Measurements from ENCODE around the gene PTPRA.

The PTPRA gene

GRCh38 chr20:2859330-2860121, 13.8 kb upstream of the PTPRA start:
- Histone ChIP-seq H3K27ac (ENCODE audit: low read depth, low read length) (no peak overlapping the region), H3K4me1 (ENCODE audit: insufficient read depth, low read length) (no peaks in the 10 kb centered on the region), H3K27me3 (ENCODE audit: control insufficient read depth in 1 of 2, insufficient read depth in 2 of 2, low read length in 2 of 2) (no peaks in the 10 kb centered on the region), H3K9ac (ENCODE audit: low read length) (no peak overlapping the region), H3K36me3 (ENCODE audit: insufficient read depth, low read length) (peaks cover 38% of the 10 kb centered on the region), H3K4me3 (ENCODE audit: low read depth in 1 of 2, low read length in 2 of 2) (no peak overlapping the region), H3K9me3 (ENCODE audit: low read length) (no peaks in the 10 kb centered on the region)

GRCh38 chr20:2864626-2865025, 8.7 kb upstream of the PTPRA start:
- no peaks in the 10 kb centered on the region for H3K4me1 ChIP-seq (ENCODE audit: insufficient read depth, low read length)
- no peaks in the 10 kb centered on the region for H3K9me3 ChIP-seq (ENCODE audit: low read length)
- H3K27ac ChIP-seq (ENCODE audit: low read depth, low read length), result no peak overlapping the region
- H3K27me3 ChIP-seq (ENCODE audit: control insufficient read depth in 1 of 2, insufficient read depth in 2 of 2, low read length in 2 of 2), result no peaks in the 10 kb centered on the region
- peaks cover 52% of the 10 kb centered on the region for H3K36me3 ChIP-seq (ENCODE audit: insufficient read depth, low read length)
- no peak overlapping the region for H3K9ac ChIP-seq (ENCODE audit: low read length)
- no peak overlapping the region for H3K4me3 ChIP-seq (ENCODE audit: low read depth in 1 of 2, low read length in 2 of 2)

GRCh38 chr20:2865101-2865500, 8.2 kb upstream of the PTPRA start:
- Histone ChIP-seq H3K36me3 (ENCODE audit: insufficient read depth, low read length) (peaks cover 52% of the 10 kb centered on the region), H3K27me3 (ENCODE audit: control insufficient read depth in 1 of 2, insufficient read depth in 2 of 2, low read length in 2 of 2) (no peaks in the 10 kb centered on the region), H3K4me3 (ENCODE audit: low read depth in 1 of 2, low read length in 2 of 2) (no peak overlapping the region), H3K4me1 (ENCODE audit: insufficient read depth, low read length) (no peaks in the 10 kb centered on the region), H3K9me3 (ENCODE audit: low read length) (no peaks in the 10 kb centered on the region), H3K9ac (ENCODE audit: low read length) (no peak overlapping the region), H3K27ac (ENCODE audit: low read depth, low read length) (no peak overlapping the region)

GRCh38 chr20:2865630-2866029, 7.7 kb upstream of the PTPRA start:
- Histone ChIP-seq H3K9ac (ENCODE audit: low read length) (no peak overlapping the region), H3K27me3 (ENCODE audit: control insufficient read depth in 1 of 2, insufficient read depth in 2 of 2, low read length in 2 of 2) (no peaks in the 10 kb centered on the region), H3K9me3 (ENCODE audit: low read length) (no peaks in the 10 kb centered on the region), H3K27ac (ENCODE audit: low read depth, low read length) (no peak overlapping the region), H3K4me1 (ENCODE audit: insufficient read depth, low read length) (peaks cover 1% of the 10 kb centered on the region), H3K36me3 (ENCODE audit: insufficient read depth, low read length) (peaks cover 48% of the 10 kb centered on the region), H3K4me3 (ENCODE audit: low read depth in 1 of 2, low read length in 2 of 2) (no peak overlapping the region)

GRCh38 chr20:2866236-2866635, 7.0 kb upstream of the PTPRA start:
- no peak overlapping the region for H3K9ac ChIP-seq (ENCODE audit: low read length)
- H3K36me3 ChIP-seq (ENCODE audit: insufficient read depth, low read length), result peaks cover 42% of the 10 kb centered on the region
- peaks cover 7% of the 10 kb centered on the region for H3K4me1 ChIP-seq (ENCODE audit: insufficient read depth, low read length)
- no peaks in the 10 kb centered on the region for H3K9me3 ChIP-seq (ENCODE audit: low read length)
- no peak overlapping the region for H3K27ac ChIP-seq (ENCODE audit: low read depth, low read length)
- no peaks in the 10 kb centered on the region for H3K27me3 ChIP-seq (ENCODE audit: control insufficient read depth in 1 of 2, insufficient read depth in 2 of 2, low read length in 2 of 2)
- no peak overlapping the region for H3K4me3 ChIP-seq (ENCODE audit: low read depth in 1 of 2, low read length in 2 of 2)

GRCh38 chr20:2867081-2867864, 6.0 kb upstream of the PTPRA start:
- H3K4me1 ChIP-seq (ENCODE audit: insufficient read depth, low read length), result peaks cover 13% of the 10 kb centered on the region
- H3K4me3 ChIP-seq (ENCODE audit: low read depth in 1 of 2, low read length in 2 of 2), result no peak overlapping the region
- no peak overlapping the region for H3K9ac ChIP-seq (ENCODE audit: low read length)
- peaks cover 31% of the 10 kb centered on the region for H3K36me3 ChIP-seq (ENCODE audit: insufficient read depth, low read length)
- peaks cover 0 to 7% of the 10 kb centered on the region in 2 donors for H3K27me3 ChIP-seq (ENCODE audit: control insufficient read depth in 1 of 2, insufficient read depth in 2 of 2, low read length in 2 of 2)
- H3K9me3 ChIP-seq (ENCODE audit: low read length), result no peaks in the 10 kb centered on the region
- H3K27ac ChIP-seq (ENCODE audit: low read depth, low read length), result no peak overlapping the region

- Histone ChIP-seq H3K27ac (ENCODE audit: low read depth, low read length) (no peak overlapping the region), H3K4me1 (ENCODE audit: insufficient read depth, low read length) (peaks cover 13% of the 10 kb centered on the region), H3K9ac (ENCODE audit: low read length) (no peak overlapping the region), H3K9me3 (ENCODE audit: low read length) (no peaks in the 10 kb centered on the region), H3K36me3 (ENCODE audit: insufficient read depth, low read length) (peaks cover 16% of the 10 kb centered on the region), H3K27me3 (ENCODE audit: control insufficient read depth in 1 of 2, insufficient read depth in 2 of 2, low read length in 2 of 2) (peaks cover 0 to 13% of the 10 kb centered on the region in 2 donors), H3K4me3 (ENCODE audit: low read depth in 1 of 2, low read length in 2 of 2) (no peak overlapping the region)
Measured at GRCh38 chr20:2869381-2869780, 3.9 kb upstream of the PTPRA start.

GRCh38 chr20:2871111-2871465, 2.2 kb upstream of the PTPRA start:
- Histone ChIP-seq H3K9me3 (ENCODE audit: low read length) (no peaks in the 10 kb centered on the region), H3K27ac (ENCODE audit: low read depth, low read length) (no peak overlapping the region), H3K36me3 (ENCODE audit: insufficient read depth, low read length) (no peaks in the 10 kb centered on the region), H3K4me1 (ENCODE audit: insufficient read depth, low read length) (peaks cover 28% of the 10 kb centered on the region), H3K27me3 (ENCODE audit: control insufficient read depth in 1 of 2, insufficient read depth in 2 of 2, low read length in 2 of 2) (peaks cover 0 to 13% of the 10 kb centered on the region in 2 donors), H3K9ac (ENCODE audit: low read length) (no peak overlapping the region), H3K4me3 (ENCODE audit: low read depth in 1 of 2, low read length in 2 of 2) (no peak overlapping the region)

GRCh38 chr20:2871661-2872458, 1.4 kb upstream of the PTPRA start:
- H3K9ac ChIP-seq (ENCODE audit: low read length), result peak overlapping the region; percentile 5
- H3K27ac ChIP-seq (ENCODE audit: low read depth, low read length), result no peak overlapping the region

GRCh38 chr20:2872459-2873009, 747 bp upstream of the PTPRA start:
- H3K9me3 ChIP-seq (ENCODE audit: low read length), result no peaks in the 10 kb centered on the region
- peaks cover 0 to 13% of the 10 kb centered on the region in 2 donors for H3K27me3 ChIP-seq (ENCODE audit: control insufficient read depth in 1 of 2, insufficient read depth in 2 of 2, low read length in 2 of 2)
- H3K4me3 ChIP-seq (ENCODE audit: low read depth in 1 of 2, low read length in 2 of 2), result peak overlapping the region; percentile 77 to 79
- peak overlapping the region; percentile 47 for H3K27ac ChIP-seq (ENCODE audit: low read depth, low read length)
- H3K9ac ChIP-seq (ENCODE audit: low read length), result peak overlapping the region; percentile 5
- H3K36me3 ChIP-seq (ENCODE audit: insufficient read depth, low read length), result no peaks in the 10 kb centered on the region
- peaks cover 28% of the 10 kb centered on the region for H3K4me1 ChIP-seq (ENCODE audit: insufficient read depth, low read length)

More at GRCh38 chr20:2871661-2872458, 1.4 kb upstream of the PTPRA start:
- no peaks in the 10 kb centered on the region for H3K9me3 ChIP-seq (ENCODE audit: low read length)
- peaks cover 0 to 13% of the 10 kb centered on the region in 2 donors for H3K27me3 ChIP-seq (ENCODE audit: control insufficient read depth in 1 of 2, insufficient read depth in 2 of 2, low read length in 2 of 2)
- peak overlapping the region; percentile 77 to 79 for H3K4me3 ChIP-seq (ENCODE audit: low read depth in 1 of 2, low read length in 2 of 2)
- peaks cover 28% of the 10 kb centered on the region for H3K4me1 ChIP-seq (ENCODE audit: insufficient read depth, low read length)
- H3K36me3 ChIP-seq (ENCODE audit: insufficient read depth, low read length), result no peaks in the 10 kb centered on the region

GRCh38 chr20:2873747-2874041, 413 bp downstream of the PTPRA start:
- Histone ChIP-seq H3K9ac (ENCODE audit: low read length) (peak overlapping the region; percentile 39), H3K4me1 (ENCODE audit: insufficient read depth, low read length) (peaks cover 28% of the 10 kb centered on the region), H3K27ac (ENCODE audit: low read depth, low read length) (peak overlapping the region; percentile 61)

More at GRCh38 chr20:2873747-2874041, 413 bp downstream of the PTPRA start:
- Histone ChIP-seq H3K36me3 (ENCODE audit: insufficient read depth, low read length) (no peaks in the 10 kb centered on the region), H3K4me3 (ENCODE audit: low read depth in 1 of 2, low read length in 2 of 2) (peak overlapping the region; percentile 79 to 83), H3K9me3 (ENCODE audit: low read length) (no peaks in the 10 kb centered on the region), H3K27me3 (ENCODE audit: control insufficient read depth in 1 of 2, insufficient read depth in 2 of 2, low read length in 2 of 2) (peaks cover 0 to 13% of the 10 kb centered on the region in 2 donors)
